Measurements from ENCODE around the gene MUC5B.

MUC5B gene

DNA sequence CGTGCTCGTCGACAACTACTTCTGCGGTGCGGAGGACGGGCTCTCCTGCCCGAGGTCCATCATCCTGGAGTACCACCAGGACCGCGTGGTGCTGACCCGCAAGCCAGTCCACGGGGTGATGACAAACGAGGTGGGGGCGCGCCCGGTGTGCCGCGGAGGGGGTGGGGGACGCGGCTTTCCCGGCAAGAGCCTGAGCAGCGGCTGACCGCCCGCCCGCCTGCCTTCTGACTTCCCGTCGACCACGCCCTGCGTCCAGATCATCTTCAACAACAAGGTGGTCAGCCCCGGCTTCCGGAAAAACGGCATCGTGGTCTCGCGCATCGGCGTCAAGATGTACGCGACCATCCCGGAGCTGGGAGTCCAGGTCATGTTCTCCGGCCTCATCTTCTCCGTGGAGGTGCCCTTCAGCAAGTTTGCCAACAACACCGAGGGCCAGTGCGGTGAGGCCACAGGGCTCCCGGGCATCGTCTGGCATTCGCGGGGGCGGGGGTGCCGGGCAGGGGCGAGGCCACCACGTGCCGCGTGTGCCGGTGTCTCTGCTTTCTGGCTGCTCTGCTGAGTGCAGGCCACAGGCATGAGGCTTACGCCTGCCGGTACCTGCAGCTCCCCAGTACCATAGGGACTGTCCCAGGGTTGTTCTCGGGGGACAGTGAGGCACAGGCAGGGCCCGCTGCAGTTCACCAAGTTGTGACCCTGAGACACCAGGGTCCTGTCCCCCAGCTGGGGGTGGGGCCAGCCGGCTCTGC lies 28.5 kb upstream of the MUC5B start:
- peak; percentile 70 for DNase-seq (ENCODE audit: low spot score)
- no peak overlapping the region for H3K4me3 ChIP-seq

DNA sequence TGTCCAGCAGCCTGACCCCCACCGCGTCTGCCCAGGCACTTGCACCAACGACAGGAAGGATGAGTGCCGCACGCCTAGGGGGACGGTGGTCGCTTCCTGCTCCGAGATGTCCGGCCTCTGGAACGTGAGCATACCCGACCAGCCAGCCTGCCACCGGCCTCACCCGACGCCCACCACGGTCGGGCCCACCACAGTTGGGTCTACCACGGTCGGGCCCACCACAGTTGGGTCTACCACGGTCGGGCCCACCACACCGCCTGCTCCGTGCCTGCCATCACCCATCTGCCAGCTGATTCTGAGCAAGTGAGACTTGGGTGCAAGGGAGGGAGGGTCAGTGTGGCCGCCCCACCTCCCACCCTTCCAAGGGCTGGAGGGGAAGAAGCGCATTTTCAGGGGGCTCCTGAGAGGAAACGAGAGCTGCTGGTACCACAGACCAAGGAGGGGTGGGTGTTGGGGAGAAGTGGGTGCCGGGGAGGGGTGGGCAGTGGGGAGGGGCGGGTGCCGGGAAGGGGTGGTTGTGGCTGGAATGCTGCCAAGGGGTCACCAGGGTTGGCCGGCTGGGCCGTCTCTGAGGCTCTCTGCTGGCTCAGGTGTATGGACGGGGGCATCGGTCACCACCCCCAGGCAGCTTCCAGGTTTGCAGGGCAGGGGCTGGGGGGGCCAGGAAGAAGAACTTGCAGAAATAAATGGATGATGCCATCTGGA lies 27.7 kb upstream of the MUC5B start:
- no peak overlapping the region for H3K4me3 ChIP-seq
- DNase-seq (ENCODE audit: low spot score): peak; percentile 66
- H3K27ac ChIP-seq: no peak overlapping the region
- TF ChIP-seq, protein P1, sequence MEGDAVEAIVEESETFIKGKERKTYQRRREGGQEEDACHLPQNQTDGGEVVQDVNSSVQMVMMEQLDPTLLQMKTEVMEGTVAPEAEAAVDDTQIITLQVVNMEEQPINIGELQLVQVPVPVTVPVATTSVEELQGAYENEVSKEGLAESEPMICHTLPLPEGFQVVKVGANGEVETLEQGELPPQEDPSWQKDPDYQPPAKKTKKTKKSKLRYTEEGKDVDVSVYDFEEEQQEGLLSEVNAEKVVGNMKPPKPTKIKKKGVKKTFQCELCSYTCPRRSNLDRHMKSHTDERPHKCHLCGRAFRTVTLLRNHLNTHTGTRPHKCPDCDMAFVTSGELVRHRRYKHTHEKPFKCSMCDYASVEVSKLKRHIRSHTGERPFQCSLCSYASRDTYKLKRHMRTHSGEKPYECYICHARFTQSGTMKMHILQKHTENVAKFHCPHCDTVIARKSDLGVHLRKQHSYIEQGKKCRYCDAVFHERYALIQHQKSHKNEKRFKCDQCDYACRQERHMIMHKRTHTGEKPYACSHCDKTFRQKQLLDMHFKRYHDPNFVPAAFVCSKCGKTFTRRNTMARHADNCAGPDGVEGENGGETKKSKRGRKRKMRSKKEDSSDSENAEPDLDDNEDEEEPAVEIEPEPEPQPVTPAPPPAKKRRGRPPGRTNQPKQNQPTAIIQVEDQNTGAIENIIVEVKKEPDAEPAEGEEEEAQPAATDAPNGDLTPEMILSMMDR (IDR thresholded peaks at IDR 0.05): no peak

More for the DNA sequence above, 28.5 kb upstream of the MUC5B start:
- TF ChIP-seq, protein P1 (IDR thresholded peaks at IDR 0.05): no peak
- H3K27ac ChIP-seq: no peak overlapping the region

DNA sequence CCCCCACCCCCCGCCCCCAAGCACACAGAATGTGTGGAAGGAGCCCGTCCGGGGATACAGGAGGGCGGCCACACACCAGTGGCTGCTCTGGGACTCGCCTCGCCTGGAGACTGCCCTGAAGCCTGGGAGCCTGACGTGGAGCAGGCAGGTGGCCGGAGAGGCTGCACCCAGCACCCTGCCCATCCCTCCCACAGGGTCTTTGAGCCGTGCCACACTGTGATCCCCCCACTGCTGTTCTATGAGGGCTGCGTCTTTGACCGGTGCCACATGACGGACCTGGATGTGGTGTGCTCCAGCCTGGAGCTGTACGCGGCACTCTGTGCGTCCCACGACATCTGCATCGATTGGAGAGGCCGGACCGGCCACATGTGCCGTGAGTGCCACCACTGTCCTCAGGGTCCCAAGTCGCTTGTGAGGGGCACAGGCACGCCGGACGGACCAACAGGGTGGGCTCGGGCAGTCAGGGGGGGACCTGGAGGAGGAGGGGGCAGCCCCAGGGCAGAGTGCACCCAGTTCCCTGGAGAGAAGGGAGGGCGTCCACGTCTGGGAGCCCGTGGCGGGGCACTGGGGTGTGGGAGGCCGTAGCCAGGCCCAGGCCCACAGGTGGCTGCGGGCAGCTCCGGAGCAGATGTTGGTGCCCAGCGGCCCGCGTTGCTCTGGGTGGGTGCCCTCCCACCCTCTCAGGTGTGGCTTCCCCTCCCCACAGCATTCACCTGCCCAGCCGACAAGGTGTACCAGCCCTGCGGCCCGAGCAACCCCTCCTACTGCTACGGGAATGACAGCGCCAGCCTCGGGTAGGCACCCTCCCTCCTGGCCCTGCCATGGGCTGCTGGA lies 27.0 kb upstream of the MUC5B start:
- Histone ChIP-seq H3K4me3 (no peak overlapping the region), H3K27ac (no peak overlapping the region)
- DNase-seq (ENCODE audit: low spot score): peak; percentile 49
- TF ChIP-seq, protein P1 (IDR thresholded peaks at IDR 0.05): no peak

DNA sequence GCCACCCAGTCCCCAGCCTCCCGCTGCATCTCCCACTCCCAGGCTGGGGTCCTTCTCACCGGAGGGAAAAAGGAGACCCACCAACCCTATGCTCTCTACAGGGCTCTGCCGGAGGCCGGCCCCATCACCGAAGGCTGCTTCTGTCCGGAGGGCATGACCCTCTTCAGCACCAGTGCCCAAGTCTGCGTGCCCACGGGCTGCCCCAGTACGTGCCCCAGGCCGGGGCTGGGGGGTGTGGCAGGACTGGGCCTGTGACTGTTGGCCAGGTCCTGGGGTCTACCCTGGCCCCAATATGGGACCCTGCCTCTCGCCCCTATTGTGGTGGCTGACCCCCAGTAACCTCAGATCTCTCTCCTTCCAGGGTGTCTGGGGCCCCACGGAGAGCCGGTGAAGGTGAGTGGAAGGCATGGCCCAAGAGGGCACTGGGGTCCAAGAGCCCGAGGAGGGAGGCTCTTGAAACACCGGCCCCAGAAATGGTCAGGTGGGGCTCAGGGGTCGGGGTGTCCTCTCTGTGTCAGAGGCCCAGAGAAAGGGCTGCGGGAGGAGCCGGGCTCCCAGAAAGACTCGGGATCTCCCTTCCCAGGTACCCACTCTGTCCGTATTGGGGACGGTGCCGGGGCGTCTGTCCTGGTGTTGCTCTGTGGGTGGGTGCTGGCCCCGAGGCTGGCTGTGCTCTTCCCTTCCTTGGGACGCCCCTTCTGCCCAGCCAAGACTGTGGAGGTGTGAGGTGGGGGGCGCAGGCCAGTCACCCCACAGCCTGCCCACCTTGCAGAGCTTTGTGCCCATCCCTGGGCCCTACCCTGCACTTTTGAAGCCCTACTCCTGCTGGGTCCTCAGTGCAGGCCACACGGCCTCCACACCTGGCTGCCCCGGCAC lies 26.1 kb upstream of the MUC5B start:
- TF ChIP-seq, protein P1 (IDR thresholded peaks at IDR 0.05): no peak
- DNase-seq (ENCODE audit: low spot score): peak; percentile 62

DNA sequence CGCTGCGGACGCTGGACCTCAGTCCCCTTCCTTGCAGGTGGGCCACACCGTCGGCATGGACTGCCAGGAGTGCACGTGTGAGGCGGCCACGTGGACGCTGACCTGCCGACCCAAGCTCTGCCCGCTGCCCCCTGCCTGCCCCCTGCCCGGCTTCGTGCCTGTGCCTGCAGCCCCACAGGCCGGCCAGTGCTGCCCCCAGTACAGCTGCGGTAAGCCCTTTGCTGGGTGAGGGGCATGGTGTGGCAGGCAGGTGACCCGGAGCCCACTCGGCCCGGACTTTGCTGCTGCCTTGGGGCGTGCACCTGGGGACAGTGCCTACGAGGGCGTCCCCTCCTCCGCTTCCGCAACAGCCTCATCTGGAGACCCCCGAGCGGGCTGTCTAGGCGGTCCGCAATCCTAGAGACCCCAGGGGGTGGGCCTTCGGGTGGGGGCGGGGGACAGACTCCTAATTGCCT lies 25.4 kb upstream of the MUC5B start:
- H3K4me3 ChIP-seq: no peak overlapping the region
- DNase-seq (ENCODE audit: low spot score): no peak
- TF ChIP-seq, protein P1 (IDR thresholded peaks at IDR 0.05): no peak
- no peak overlapping the region for H3K27ac ChIP-seq

More for the DNA sequence above, 26.1 kb upstream of the MUC5B start:
- Histone ChIP-seq H3K27ac (no peak overlapping the region), H3K4me3 (no peak overlapping the region)

DNA sequence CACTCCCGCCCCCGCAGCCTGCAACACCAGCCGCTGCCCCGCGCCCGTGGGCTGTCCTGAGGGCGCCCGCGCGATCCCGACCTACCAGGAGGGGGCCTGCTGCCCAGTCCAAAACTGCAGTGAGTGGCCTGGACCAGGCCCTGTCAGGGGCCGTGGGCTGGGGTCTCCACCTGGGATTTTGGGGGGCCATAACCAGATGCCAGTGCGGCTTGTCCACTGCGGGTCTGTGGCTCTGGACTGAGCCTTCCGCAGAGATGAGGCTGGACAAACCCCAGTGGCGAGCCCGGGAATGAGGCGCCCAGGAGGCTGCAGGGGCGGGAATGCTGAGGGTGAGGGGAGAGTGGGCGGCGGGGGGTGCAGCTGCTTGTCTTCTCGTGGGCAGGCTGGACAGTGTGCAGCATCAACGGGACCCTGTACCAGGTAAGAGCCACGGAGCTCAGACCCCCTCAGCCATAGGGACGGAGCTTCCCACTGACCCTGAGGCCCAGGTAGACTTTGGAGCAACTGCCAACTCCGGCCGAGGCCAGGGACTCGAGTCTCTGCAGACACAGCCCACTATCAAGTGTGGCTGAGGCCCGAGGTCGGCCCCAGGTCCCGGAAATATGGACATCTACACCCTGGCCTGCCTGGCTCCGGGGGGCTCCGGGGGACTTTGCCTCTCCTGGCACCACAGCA lies 24.8 kb upstream of the MUC5B start:
- DNase-seq (ENCODE audit: low spot score): peak; percentile 63
- Histone ChIP-seq H3K4me3 (no peak overlapping the region), H3K27ac (no peak overlapping the region)
- TF ChIP-seq, protein P1 (IDR thresholded peaks at IDR 0.05): no peak

All from coronary artery (tissue), 2 donors.